T-helper 9 cell (primary cell): ENCODE data around the gene MGA.

Source experiments
- DNase-seq: peaks from one replicate; pipeline ENCODE4 v3.0.0-alpha.2; 2020

The MGA gene

GRCh38 chr15:41789236-41789635 is 129.0 kb downstream of the MGA start:
- DNase-seq = no peak

- DNase-seq = no peak
Observed at GRCh38 chr15:41789662-41790061, 129.5 kb downstream of the MGA start.

GRCh38 chr15:41790169-41790568 is 130.0 kb downstream of the MGA start:
- DNase-seq = no peak

- DNase-seq = no peak
Observed at GRCh38 chr15:41790756-41791546, 130.7 kb downstream of the MGA start.

GRCh38 chr15:41791547-41791937 is 131.3 kb downstream of the MGA start:
- no peak for DNase-seq

GRCh38 chr15:41792000-41792637 is 131.9 kb downstream of the MGA start:
- no peak for DNase-seq

GRCh38 chr15:41794081-41794480 is 133.9 kb downstream of the MGA start:
- no peak for DNase-seq

GRCh38 chr15:41795996-41796856 is 136.0 kb downstream of the MGA start:
- no peak for DNase-seq

GRCh38 chr15:41797201-41797944 is 137.2 kb downstream of the MGA start:
- no peak for DNase-seq

GRCh38 chr15:41798607-41799487 is 138.6 kb downstream of the MGA start:
- no peak for DNase-seq

- no peak for DNase-seq
Observed at GRCh38 chr15:41799488-41799805, 139.2 kb downstream of the MGA start.

- no peak for DNase-seq
Observed at GRCh38 chr15:41801185-41801584, 141.0 kb downstream of the MGA start.

GRCh38 chr15:41801850-41802455 is 141.7 kb downstream of the MGA start:
- no peak for DNase-seq

- DNase-seq = no peak
Observed at GRCh38 chr15:41804361-41804760, 144.2 kb downstream of the MGA start.

GRCh38 chr15:41804916-41805666 is 144.9 kb downstream of the MGA start:
- no peak for DNase-seq

- DNase-seq = no peak
Observed at GRCh38 chr15:41805711-41806110, 145.5 kb downstream of the MGA start.

GRCh38 chr15:41806291-41807181 is 146.3 kb downstream of the MGA start:
- no peak for DNase-seq

- DNase-seq = no peak
Observed at GRCh38 chr15:41809121-41809520, 148.9 kb downstream of the MGA start.

GRCh38 chr15:41809526-41810220 is 149.5 kb downstream of the MGA start:
- DNase-seq = no peak
